OCI-LY1 (cell line): Measurements from ENCODE around the gene SNCG.
"Not testable (repeated sequence)": the region's sequence is repeated elsewhere in the genome, so short reads cannot be mapped to it uniquely, and the experiment has no call there.

Experiments used
- CTCF ChIP-seq: fragments of 200-600 bp; sonication (generic), shearing (Covaris generic); IDR thresholded peaks from 2 replicates; pipeline ENCODE4 v1.5.1; 2017; ENCODE audit warnings: mild to moderate bottlenecking, antibody characterized with exemption, low read length, moderate library complexity, mixed read lengths
- EZH2 ChIP-seq: fragments of 200-600 bp; sonication (generic), shearing (Covaris generic); IDR thresholded peaks from 2 replicates; pipeline ENCODE4 v1.8.0; 2017; ENCODE audit warnings: borderline replicate concordance, mixed run types, mild to moderate bottlenecking, antibody characterized with exemption, low read length, moderate library complexity, mixed read lengths

- TF ChIP-seq CTCF, EZH2: not testable (repeated sequence)
Measured at GRCh38 chr10:87007124-87007523, 48.7 kb downstream of the SNCG start.
